Measurements from ENCODE around the gene POLD2. TPM values are rescaled to one million over a fixed set of nuclear protein-coding genes. Genes with fewer than 3 reads are reported as not detected.
"Not testable (repeated sequence)": the region's sequence is repeated elsewhere in the genome, so short reads cannot be mapped to it uniquely, and the experiment has no call there.

The POLD2 gene
- total and polyA plus RNA-seq, 2 donors (not counting 1 experiment from before 2014, with no cell fraction given) = 69.8 to 76.5 TPM

- H3K79me2 ChIP-seq (ENCODE audit: control insufficient read depth, insufficient read depth, low read length) = peaks cover 5% of the 10 kb centered on the region
- DNase-seq (ENCODE audit: low read depth in 2 of 2) = no peak
- no peaks in the 10 kb centered on the region for H3K36me3 ChIP-seq (ENCODE audit: control insufficient read depth, insufficient read depth, low read length)
- no peaks in the 10 kb centered on the region for H3K27me3 ChIP-seq (ENCODE audit: control insufficient read depth, insufficient read depth, low read length)
- peaks cover 4% of the 10 kb centered on the region for H3K4me1 ChIP-seq (ENCODE audit: control insufficient read depth, extremely low read depth, insufficient read depth, low read length)
- H4K20me1 ChIP-seq (ENCODE audit: control insufficient read depth, extremely low read depth, insufficient read depth, low read length) = no peaks in the 10 kb centered on the region
- H2AFZ ChIP-seq (ENCODE audit: low read length) = no peak overlapping the region
- TF ChIP-seq EZH2 (IDR thresholded peaks at IDR 0.05; ENCODE audit: low read length, missing control alignments) (no peak), CTCF (conservative IDR thresholded peaks at IDR 0.05 in 1 of 2, IDR thresholded peaks at IDR 0.05 in 1 of 2; ENCODE audit: low read depth in 1 of 2, low read length in 2 of 2) (no peak)
- no peak overlapping the region for H3K4me3 ChIP-seq (replicated peaks in 1 of 4; ENCODE audit: control extremely low read depth in 1 of 4, insufficient read depth in 1 of 4, low read depth in 3 of 4, low read length in 4 of 4)
- H3K9me3 ChIP-seq (ENCODE audit: control insufficient read depth, insufficient read depth, low read depth, low read length) = no peaks in the 10 kb centered on the region
- no peak overlapping the region for H3K9ac ChIP-seq (ENCODE audit: insufficient read depth, low read length)
- no peak overlapping the region for H3K27ac ChIP-seq (ENCODE audit: insufficient read depth, low read length)
- no peak overlapping the region for H3K4me2 ChIP-seq (ENCODE audit: extremely low read depth, insufficient read depth, low read length)
Measured at GRCh38 chr7:44127161-44127560, 3.8 kb upstream of the POLD2 start.

- H2AFZ ChIP-seq (ENCODE audit: low read length); H3K4me2 ChIP-seq (ENCODE audit: extremely low read depth, insufficient read depth, low read length); DNase-seq (ENCODE audit: low read depth in 2 of 2); H3K4me1 ChIP-seq (ENCODE audit: control insufficient read depth, extremely low read depth, insufficient read depth, low read length); H3K27ac ChIP-seq (ENCODE audit: insufficient read depth, low read length); H3K27me3 ChIP-seq (ENCODE audit: control insufficient read depth, insufficient read depth, low read length); H3K9ac ChIP-seq (ENCODE audit: insufficient read depth, low read length); H4K20me1 ChIP-seq (ENCODE audit: control insufficient read depth, extremely low read depth, insufficient read depth, low read length); H3K4me3 ChIP-seq (replicated peaks in 1 of 4; ENCODE audit: control extremely low read depth in 1 of 4, insufficient read depth in 1 of 4, low read depth in 3 of 4, low read length in 4 of 4); H3K36me3 ChIP-seq (ENCODE audit: control insufficient read depth, insufficient read depth, low read length); H3K9me3 ChIP-seq (ENCODE audit: control insufficient read depth, insufficient read depth, low read depth, low read length): not testable (repeated sequence)
- H3K79me2 ChIP-seq (ENCODE audit: control insufficient read depth, insufficient read depth, low read length) = peaks cover 11% of the 10 kb centered on the region
Measured at GRCh38 chr7:44126574-44126973, 3.2 kb upstream of the POLD2 start.

GRCh38 chr7:44124822-44125202 lies 1.5 kb upstream of the POLD2 start:
- Histone ChIP-seq H3K4me1 (ENCODE audit: control insufficient read depth, extremely low read depth, insufficient read depth, low read length) (peaks cover 4% of the 10 kb centered on the region), H3K4me3 (replicated peaks in 1 of 4; ENCODE audit: control extremely low read depth in 1 of 4, insufficient read depth in 1 of 4, low read depth in 3 of 4, low read length in 4 of 4) (no peak overlapping the region), H4K20me1 (ENCODE audit: control insufficient read depth, extremely low read depth, insufficient read depth, low read length) (no peaks in the 10 kb centered on the region), H3K9me3 (ENCODE audit: control insufficient read depth, insufficient read depth, low read depth, low read length) (no peaks in the 10 kb centered on the region), H2AFZ (ENCODE audit: low read length) (no peak overlapping the region), H3K27ac (ENCODE audit: insufficient read depth, low read length) (no peak overlapping the region), H3K27me3 (ENCODE audit: control insufficient read depth, insufficient read depth, low read length) (no peaks in the 10 kb centered on the region), H3K79me2 (ENCODE audit: control insufficient read depth, insufficient read depth, low read length) (peaks cover 16% of the 10 kb centered on the region), H3K9ac (ENCODE audit: insufficient read depth, low read length) (no peak overlapping the region), H3K36me3 (ENCODE audit: control insufficient read depth, insufficient read depth, low read length) (peaks cover 8% of the 10 kb centered on the region), H3K4me2 (ENCODE audit: extremely low read depth, insufficient read depth, low read length) (no peak overlapping the region)
- TF ChIP-seq CTCF (conservative IDR thresholded peaks at IDR 0.05 in 1 of 2, IDR thresholded peaks at IDR 0.05 in 1 of 2; ENCODE audit: low read depth in 1 of 2, low read length in 2 of 2) (no peak), EZH2 (IDR thresholded peaks at IDR 0.05; ENCODE audit: low read length, missing control alignments) (no peak)
- DNase-seq (ENCODE audit: low read depth in 2 of 2) = no peak
